Endothelial cell of umbilical vein (primary cell): ENCODE data around the gene CALN1.

Experiments
- EZH2 ChIP-seq: IDR thresholded peaks from 2 replicates; pipeline ENCODE4 v1.6.1; 2012; ENCODE audit warnings: borderline replicate concordance, low read depth, mild to moderate bottlenecking, moderate library complexity, low read length, inconsistent platforms; ENCODE audit not compliant: severe bottlenecking
- GATA2 ChIP-seq: IDR thresholded peaks from 2 replicates; pipeline ENCODE4 v1.7.0; 2011; ENCODE audit warnings: low read depth, mild to moderate bottlenecking, moderate library complexity, mixed read lengths, low read length; ENCODE audit not compliant: insufficient read length, insufficient read depth
- POLR2A ChIP-seq: IDR thresholded peaks from 2 replicates; pipeline ENCODE4 v1.6.1; 2012; ENCODE audit warnings: low read depth, mild to moderate bottlenecking, control low read depth, low read length
- POLR2AphosphoS5 ChIP-seq: IDR thresholded peaks from 2 replicates; pipeline ENCODE4 v1.6.1; 2012; ENCODE audit warnings: low read depth, mild to moderate bottlenecking, control low read depth, low read length, moderate library complexity; ENCODE audit not compliant: insufficient read depth
- TF ChIP-seq, protein P1 (sequence below), 2 donors: IDR thresholded peaks; 1 replicate in 1 of 2; 2 replicates in 1 of 2; pipeline ENCODE4 v1.5.1; 2011; ENCODE audit warnings: low read length in 2 of 2, mild to moderate bottlenecking in 2 of 2, moderate library complexity in 2 of 2, control low read depth in 1 of 2, inconsistent platforms in 1 of 2, low read depth in 1 of 2; ENCODE audit not compliant: insufficient read depth in 1 of 2; ENCODE audit errors: extremely low read depth in 1 of 2
- TF ChIP-seq, protein P2 (sequence below): IDR thresholded peaks from 2 replicates; pipeline ENCODE4 v1.6.1; 2011; ENCODE audit not compliant: insufficient read depth, insufficient read length

GRCh38 chr7:72190146-72190545 lies 222.0 kb downstream of the CALN1 start:
- TF ChIP-seq, protein P1, sequence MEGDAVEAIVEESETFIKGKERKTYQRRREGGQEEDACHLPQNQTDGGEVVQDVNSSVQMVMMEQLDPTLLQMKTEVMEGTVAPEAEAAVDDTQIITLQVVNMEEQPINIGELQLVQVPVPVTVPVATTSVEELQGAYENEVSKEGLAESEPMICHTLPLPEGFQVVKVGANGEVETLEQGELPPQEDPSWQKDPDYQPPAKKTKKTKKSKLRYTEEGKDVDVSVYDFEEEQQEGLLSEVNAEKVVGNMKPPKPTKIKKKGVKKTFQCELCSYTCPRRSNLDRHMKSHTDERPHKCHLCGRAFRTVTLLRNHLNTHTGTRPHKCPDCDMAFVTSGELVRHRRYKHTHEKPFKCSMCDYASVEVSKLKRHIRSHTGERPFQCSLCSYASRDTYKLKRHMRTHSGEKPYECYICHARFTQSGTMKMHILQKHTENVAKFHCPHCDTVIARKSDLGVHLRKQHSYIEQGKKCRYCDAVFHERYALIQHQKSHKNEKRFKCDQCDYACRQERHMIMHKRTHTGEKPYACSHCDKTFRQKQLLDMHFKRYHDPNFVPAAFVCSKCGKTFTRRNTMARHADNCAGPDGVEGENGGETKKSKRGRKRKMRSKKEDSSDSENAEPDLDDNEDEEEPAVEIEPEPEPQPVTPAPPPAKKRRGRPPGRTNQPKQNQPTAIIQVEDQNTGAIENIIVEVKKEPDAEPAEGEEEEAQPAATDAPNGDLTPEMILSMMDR (IDR thresholded peaks at IDR 0.05; ENCODE audit: extremely low read depth in 1 of 2, insufficient read depth in 1 of 2, low read depth in 1 of 2, low read length in 2 of 2) = no peak
- no peak for TF ChIP-seq POLR2AphosphoS5
- TF ChIP-seq, protein P2, sequence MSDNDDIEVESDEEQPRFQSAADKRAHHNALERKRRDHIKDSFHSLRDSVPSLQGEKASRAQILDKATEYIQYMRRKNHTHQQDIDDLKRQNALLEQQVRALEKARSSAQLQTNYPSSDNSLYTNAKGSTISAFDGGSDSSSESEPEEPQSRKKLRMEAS = no peak
- TF ChIP-seq GATA2 = no peak
- no peak for TF ChIP-seq POLR2A
- TF ChIP-seq EZH2 = no peak
